Activated B cell treated with CpG ODN at 0.5 μM for 24 hours (primary cell): ENCODE data around the gene TSPAN12. TPM values are rescaled to one million over a fixed set of nuclear protein-coding genes. Genes with fewer than 3 reads are reported as not detected.

Source experiments
- ATAC-seq: fragments of 200-7000 bp; cut with Tn5 transposase; one replicate; pipeline ENCODE4 v1.10.0; 2021; ENCODE audit warnings: low read depth, mild to moderate bottlenecking, moderate library complexity
- CTCF ChIA-PET: fragments of 350-600 bp; sonication (Branson Sonifier 250); formaldehyde crosslinking; loops from one replicate; lab custom pipeline; 2021; ENCODE audit warnings: antibody characterized with exemption; lab: Charles Lee
- POLR2A ChIA-PET: fragments of 350-600 bp; sonication (Branson Sonifier 250); formaldehyde crosslinking; loops from one replicate; lab custom pipeline; 2021; ENCODE audit warnings: antibody characterized with exemption; lab: Charles Lee
- DNase-seq: peaks from one replicate; pipeline ENCODE4 v3.0.0; 2022
- H3K27ac Mint-ChIP-seq: one replicate; pipeline ENCODE4 v1.8.0; 2020; ENCODE audit warnings: mixed read lengths
- H3K27me3 Mint-ChIP-seq: one replicate; pipeline ENCODE4 v1.8.0; 2021; ENCODE audit warnings: mixed read lengths
- H3K36me3 Mint-ChIP-seq: one replicate; pipeline ENCODE4 v1.8.0; 2021; ENCODE audit warnings: low read depth, mixed read lengths
- H3K4me1 Mint-ChIP-seq: one replicate; pipeline ENCODE4 v1.8.0; 2021; ENCODE audit warnings: mixed read lengths
- H3K4me3 Mint-ChIP-seq: one replicate; pipeline ENCODE4 v1.8.0; 2020; ENCODE audit warnings: mild to moderate bottlenecking, mixed read lengths
- H3K9me3 Mint-ChIP-seq: one replicate; pipeline ENCODE4 v1.8.0; 2020; ENCODE audit warnings: mixed read lengths
- CTCF ChIP-seq: fragments of 200-600 bp; IDR thresholded peaks from one replicate; pipeline ENCODE4 v1.8.0; 2022; ENCODE audit warnings: antibody characterized with exemption, mild to moderate bottlenecking
- intact Hi-C: fragments of 100-400 bp; cut with micrococcal nuclease; formaldehyde crosslinking; loops from one replicate; pipeline ENCODE4 v1.15.1; 2024
- total RNA-seq: library from RNA; stranded (reverse); gene quantifications from 2 replicates; pipeline ENCODE4 v1.2.3, GENCODE V29; 2022

TSPAN12 gene
- total RNA-seq, 1 donor from 2014 or later = not detected

DNA sequence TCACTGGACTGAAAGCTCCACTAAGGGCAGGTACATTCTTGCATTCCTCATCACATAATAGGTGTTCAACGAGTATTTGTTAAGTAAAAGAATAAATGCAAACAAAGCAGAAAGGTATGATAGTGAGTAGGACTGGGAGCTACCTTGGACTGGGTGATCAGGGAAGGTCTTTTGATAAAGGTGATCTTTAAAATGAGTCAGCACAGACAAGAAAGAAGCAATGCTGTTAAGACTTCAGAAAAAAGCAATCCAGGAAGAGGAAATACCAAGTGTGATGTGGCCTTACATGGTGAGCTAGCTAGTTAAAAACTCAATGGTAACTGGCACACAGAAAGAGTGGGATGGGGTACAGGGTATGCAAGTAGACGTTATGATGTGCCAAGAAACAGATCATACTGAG is 40.1 kb downstream of the TSPAN12 start:
- no peak for TF ChIP-seq CTCF
- no peak for DNase-seq
- POLR2A ChIA-PET = no interaction called here
- no peak for ATAC-seq
- Mint-ChIP-seq H3K27me3 (peaks cover 29% of the 10 kb centered on the region), H3K36me3 (no peaks in the 10 kb centered on the region), H3K27ac (no peak overlapping the region), H3K4me1 (no peaks in the 10 kb centered on the region), H3K9me3 (no peaks in the 10 kb centered on the region), H3K4me3 (no peak overlapping the region)
- intact Hi-C loops = no loop called here
- CTCF ChIA-PET = no interaction called here

DNA sequence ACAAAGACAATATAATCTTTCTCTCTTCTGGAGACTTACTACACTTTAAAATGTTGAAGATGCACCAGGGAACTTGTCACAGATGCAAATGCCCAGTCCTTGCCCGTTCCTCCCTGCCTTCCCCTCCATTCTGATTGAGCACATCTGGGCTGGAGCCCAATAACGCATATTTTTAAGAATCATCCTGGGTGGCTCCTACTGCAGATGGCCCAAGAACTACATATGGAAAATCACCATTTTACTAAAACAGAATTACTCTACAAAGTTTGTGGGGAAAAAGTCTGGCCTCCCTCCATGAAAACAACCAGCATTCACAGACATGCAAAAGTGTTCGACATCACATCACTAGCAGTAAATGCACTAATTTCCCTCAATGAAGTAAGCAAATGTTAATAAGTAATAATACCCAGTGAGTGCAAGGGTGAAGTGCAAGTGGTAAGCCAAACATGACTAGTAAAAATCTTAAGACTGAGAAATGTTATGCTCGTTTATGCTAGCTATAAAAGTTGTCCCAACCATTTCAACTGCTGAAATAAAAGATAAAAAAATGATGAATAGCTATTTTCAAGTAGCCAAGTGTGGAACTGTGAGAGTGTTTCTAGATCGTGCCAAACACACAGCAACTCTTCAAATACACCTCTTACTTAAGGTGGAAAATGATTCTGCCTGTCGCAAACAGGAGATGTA is 43.5 kb downstream of the TSPAN12 start:
- DNase-seq (no peak), ATAC-seq (no peak)
- TF ChIP-seq CTCF = no peak
- Mint-ChIP-seq H3K36me3 (no peaks in the 10 kb centered on the region), H3K27me3 (peaks cover 18% of the 10 kb centered on the region), H3K27ac (no peak overlapping the region), H3K4me1 (no peaks in the 10 kb centered on the region), H3K4me3 (no peak overlapping the region), H3K9me3 (no peaks in the 10 kb centered on the region)
- ChIA-PET CTCF (no interaction called here), POLR2A (no interaction called here)
- intact Hi-C loops = no loop called here

DNA sequence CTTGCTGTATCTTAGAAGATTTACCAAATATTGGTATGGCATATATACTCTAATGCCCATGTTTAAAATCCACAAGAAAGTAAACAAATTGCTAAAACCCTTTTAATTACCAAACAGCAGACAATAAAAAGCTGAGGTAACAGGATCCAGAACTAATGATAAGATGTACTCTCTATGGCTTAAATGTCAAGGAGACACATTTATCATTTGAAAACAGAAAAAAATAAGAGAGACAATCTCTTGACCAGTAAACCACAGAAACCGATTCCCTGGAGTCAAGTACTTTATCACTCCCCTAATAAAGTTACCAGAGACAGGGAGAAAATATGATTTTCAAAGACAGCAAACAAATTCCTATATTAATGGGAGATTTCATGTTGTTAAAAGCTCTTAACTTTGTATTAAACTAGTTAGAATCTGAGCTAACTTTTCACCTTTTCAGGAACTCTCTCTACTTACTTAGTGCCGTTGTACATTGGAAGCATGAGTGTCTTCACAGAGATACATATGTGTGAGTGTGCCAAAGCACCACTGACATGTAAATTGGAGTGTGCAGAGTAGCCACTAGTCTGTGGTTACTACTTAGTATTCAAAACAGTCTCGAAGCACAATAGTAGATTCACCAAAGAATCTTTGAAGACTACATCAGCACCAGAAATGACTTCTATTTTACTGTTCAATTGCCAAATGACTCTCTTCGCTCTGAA is 44.2 kb downstream of the TSPAN12 start:
- Mint-ChIP-seq H3K9me3 (no peaks in the 10 kb centered on the region), H3K4me1 (no peaks in the 10 kb centered on the region), H3K4me3 (no peak overlapping the region), H3K27me3 (peaks cover 18% of the 10 kb centered on the region), H3K36me3 (no peaks in the 10 kb centered on the region), H3K27ac (no peak overlapping the region)
- CTCF ChIA-PET = no interaction called here
- no peak for ATAC-seq
- intact Hi-C loops = no loop called here
- no peak for TF ChIP-seq CTCF
- POLR2A ChIA-PET = no interaction called here
- DNase-seq = no peak

- H3K4me3 Mint-ChIP-seq = no peak overlapping the region
- no peak for DNase-seq
- CTCF ChIA-PET = no interaction called here
- POLR2A ChIA-PET = no interaction called here
- no peaks in the 10 kb centered on the region for H3K4me1 Mint-ChIP-seq
- H3K9me3 Mint-ChIP-seq = no peaks in the 10 kb centered on the region
- no peak for TF ChIP-seq CTCF
- no peak overlapping the region for H3K27ac Mint-ChIP-seq
- no peaks in the 10 kb centered on the region for H3K36me3 Mint-ChIP-seq
- H3K27me3 Mint-ChIP-seq = peaks cover 18% of the 10 kb centered on the region
- ATAC-seq = no peak
- intact Hi-C loops = no loop called here
Measured at GRCh38 chr7:120813089-120813488, 44.9 kb downstream of the TSPAN12 start.

- intact Hi-C loops = loop anchor here (5.0 kb wide), 1 partner anchor 528 kb away; no protein-coding TSS in a partner anchor
- H3K27me3 Mint-ChIP-seq = peaks cover 5% of the 10 kb centered on the region
- TF ChIP-seq CTCF = no peak
- ATAC-seq (no peak), DNase-seq (no peak)
- ChIA-PET CTCF (interaction anchor here (0.7 kb wide), 1 partner anchor 272 kb away, joined by 3 read pairs; no protein-coding TSS in a partner anchor), POLR2A (no interaction called here)
- no peaks in the 10 kb centered on the region for H3K4me1 Mint-ChIP-seq
- H3K36me3 Mint-ChIP-seq = no peaks in the 10 kb centered on the region
- no peak overlapping the region for H3K27ac Mint-ChIP-seq
- H3K4me3 Mint-ChIP-seq = no peak overlapping the region
- H3K9me3 Mint-ChIP-seq = no peaks in the 10 kb centered on the region
Measured at GRCh38 chr7:120809260-120809659, 48.7 kb downstream of the TSPAN12 start.
